SK-N-MC (cell line): ENCODE data around the gene INPP5A.

ENCODE experiments used
- EZH2 ChIP-seq: fragments of 200-600 bp; sonication (generic); IDR thresholded peaks from one replicate; pipeline ENCODE4 v1.6.1; 2017; ENCODE audit warnings: antibody characterized with exemption
- POLR2AphosphoS5 ChIP-seq: IDR thresholded peaks from 2 replicates; pipeline ENCODE4 v1.6.1; 2012; ENCODE audit warnings: mild to moderate bottlenecking, low read depth, low read length, borderline replicate concordance

DNA sequence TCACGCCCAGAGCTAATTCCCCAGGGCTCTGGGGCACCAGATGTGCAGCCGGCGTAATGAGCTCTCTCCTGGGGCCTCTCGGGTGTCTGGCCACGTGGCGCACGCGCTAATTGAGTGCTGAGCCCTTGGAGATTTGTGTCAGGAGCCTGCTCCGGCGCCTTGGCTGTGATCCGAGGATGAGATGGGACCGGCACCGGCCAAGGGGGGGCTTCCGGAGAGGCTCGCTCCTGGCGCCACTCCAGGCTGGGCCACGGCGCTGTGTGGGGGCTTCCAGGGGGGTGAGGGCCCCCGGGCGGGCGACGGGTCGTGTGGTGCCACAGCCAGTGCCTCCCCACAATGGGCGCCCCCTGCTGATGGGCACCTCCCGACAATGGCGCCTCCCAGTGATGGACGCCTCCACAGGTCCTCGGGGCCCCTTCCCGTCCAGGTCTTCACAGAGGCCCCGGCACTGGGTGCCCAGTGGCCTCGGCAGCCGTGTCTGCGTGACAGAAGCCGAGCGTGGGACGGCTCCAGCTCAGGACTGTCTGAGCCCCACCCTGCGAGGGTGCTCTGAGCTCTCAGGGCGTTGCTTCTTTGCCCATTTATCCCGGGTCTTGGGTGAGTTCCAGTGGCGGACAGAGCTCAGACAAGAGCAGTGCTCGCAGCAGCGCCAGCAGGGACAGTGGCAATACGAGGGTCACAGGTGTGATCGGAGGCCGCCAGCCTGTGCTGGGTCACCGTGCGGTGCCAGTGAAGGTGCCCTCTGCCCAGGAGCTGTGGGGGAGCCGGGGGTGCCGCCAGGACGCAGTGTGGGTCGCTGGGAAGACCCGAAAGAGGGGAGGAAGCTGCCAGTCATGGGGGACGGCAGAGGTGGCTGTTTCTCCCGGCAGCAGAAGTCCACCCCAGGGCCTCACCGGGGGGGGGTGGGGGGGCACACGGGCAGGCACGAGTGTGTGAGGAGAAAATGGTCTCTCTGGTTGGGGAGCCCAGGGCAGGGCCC lies 256.6 kb downstream of the INPP5A start:
- TF ChIP-seq EZH2 (no peak), POLR2AphosphoS5 (no peak)
